GM12801 (cell line): ENCODE measurements around the gene SLC9A9.

Experiments
- CTCF ChIP-seq: IDR thresholded peaks from one replicate; pipeline ENCODE4 v1.5.1; 2011; ENCODE audit warnings: control low read depth; ENCODE audit not compliant: insufficient read length; ENCODE audit errors: extremely low read depth

SLC9A9 gene

DNA sequence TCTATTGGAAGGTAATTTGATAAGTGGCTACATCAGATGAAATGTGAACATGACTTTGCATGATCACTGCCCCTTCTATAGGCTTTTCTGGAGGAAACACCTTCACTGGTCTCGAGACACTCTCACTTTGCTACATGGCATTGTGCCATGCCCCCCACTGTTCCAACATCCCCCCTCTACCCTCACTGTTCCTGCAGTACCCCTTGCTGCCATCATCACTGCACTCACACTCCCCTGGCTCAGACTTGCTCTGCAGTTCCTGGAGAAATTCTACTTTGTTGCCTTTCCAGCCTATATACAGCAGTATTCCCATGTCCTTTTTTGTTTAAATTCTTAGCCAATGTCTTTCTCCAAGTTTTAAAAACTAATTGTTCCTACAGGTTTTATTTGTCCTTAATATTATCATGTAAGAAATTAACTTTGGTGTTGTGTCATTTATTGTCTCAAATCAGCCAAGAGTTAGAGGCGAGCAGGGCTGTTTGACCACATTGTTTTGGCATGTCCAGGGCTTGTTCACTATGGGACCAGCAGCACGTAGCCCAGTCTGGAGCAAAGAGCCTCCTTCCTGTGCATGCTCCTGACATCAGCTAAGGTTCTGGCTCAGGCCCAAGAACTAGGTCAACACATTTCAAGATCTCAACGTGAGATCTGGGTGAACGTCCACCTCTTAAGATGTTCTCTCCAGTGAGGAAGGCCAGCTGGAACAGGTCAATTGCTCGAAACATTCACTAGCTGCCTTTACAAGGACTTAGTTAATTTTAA, 246.4 kb downstream of the SLC9A9 start:
- TF ChIP-seq CTCF: no peak

DNA sequence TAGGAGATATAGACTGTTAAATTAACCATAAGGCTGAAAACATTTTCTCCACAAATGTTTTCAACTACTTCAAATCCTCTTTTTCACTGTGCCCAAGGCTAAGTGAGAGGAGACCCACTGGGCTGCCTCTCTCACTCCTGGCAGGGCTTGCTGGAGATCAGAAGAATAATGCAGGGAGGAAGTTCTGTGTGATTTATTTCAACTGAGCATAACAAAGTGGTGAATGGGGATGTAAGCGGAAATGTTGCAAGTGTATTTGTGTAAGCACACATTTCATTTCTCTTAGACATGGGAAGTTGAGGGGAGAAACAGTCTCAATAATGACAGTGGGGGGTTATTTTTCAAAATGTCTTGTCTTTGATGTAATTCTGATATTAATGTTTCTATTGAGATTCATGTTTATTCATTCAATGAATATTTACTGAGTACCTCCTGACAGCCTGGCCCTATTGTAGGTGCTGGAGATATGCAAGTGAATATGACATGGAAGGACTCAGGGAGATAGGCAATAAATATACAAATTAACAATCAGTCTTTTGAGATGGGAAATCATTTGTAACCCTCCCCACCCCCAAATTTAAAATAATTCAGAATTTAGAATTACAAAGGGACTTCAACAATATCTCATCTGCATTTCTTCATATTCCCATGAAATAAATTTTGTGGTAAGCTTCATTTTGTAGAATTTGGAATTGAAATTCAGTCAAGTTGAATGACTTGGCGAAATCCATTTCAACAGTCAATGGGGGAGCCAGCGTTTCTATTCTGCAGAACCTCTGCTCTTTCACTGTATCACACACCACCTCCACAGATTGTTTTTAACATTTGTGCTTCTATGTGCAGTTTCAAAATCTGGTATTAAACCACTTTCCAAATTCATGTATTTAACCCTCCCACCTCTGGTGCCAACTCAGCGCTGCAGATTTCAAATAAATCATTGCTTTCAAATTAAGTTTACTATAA, 247.2 kb downstream of the SLC9A9 start:
- no peak for TF ChIP-seq CTCF

- no peak for TF ChIP-seq CTCF
Observed at GRCh38 chr3:143597774-143598652, 250.3 kb downstream of the SLC9A9 start.

GRCh38 chr3:143596957-143597642, 251.2 kb downstream of the SLC9A9 start:
- TF ChIP-seq CTCF: no peak

DNA sequence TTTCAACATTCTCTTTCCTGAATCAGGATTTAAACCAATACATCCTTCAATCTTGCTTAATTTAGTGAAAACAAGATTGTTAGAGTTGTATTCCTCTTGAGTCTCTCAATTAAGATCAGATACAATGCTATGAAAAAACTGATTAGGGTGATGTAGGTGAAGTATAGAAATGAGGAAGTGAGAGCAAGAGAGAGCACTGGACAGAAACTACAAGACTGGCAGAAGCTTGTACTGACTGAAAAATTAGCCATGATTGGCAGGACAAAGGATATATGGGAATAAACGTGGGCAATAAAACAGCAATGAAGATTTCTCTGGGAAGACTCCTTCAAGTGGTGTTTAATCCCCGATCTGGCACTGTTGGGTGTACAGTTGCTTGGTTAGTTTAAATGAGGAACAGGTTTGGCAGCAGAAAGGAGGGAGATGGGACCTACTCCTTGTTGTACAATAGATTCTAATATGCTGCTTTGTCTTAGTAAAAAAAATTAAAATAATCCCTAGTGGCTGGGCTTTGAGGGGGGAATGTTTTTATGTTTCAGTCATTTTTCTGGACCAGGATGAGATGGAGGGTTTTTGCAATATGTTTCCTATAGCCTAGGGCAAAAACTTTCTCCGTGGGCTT, 252.7 kb downstream of the SLC9A9 start:
- no peak for TF ChIP-seq CTCF

DNA sequence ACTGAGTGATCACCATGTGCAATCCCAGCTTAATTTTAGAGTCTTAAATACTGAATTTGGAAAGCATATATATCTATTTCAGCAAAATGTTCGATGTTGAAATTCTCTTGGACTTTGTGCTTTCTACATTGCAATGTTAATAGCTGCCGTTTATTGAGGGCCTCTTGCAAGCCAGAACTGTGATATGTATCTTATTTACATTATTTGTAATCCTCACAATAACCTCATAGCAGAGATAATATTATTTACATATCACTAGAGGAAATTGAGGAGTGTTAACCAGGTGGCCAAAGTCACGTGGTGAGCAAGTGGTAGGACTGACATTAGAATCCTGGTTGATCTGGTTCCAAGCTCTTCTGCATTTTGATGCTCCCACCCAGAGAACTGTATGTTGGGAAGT, 254.1 kb downstream of the SLC9A9 start:
- TF ChIP-seq CTCF: no peak
